Epidermal melanocyte (primary cell): ENCODE measurements around the gene GREB1.

ENCODE experiments used
- DNase-seq: peaks from one replicate; pipeline ENCODE4 v3.0.0; 2011; ENCODE audit warnings: low spot score; ENCODE audit not compliant: insufficient read length

The GREB1 gene

GRCh38 chr2:11578986-11579774 lies 45.3 kb downstream of the GREB1 start:
- DNase-seq = no peak

DNA sequence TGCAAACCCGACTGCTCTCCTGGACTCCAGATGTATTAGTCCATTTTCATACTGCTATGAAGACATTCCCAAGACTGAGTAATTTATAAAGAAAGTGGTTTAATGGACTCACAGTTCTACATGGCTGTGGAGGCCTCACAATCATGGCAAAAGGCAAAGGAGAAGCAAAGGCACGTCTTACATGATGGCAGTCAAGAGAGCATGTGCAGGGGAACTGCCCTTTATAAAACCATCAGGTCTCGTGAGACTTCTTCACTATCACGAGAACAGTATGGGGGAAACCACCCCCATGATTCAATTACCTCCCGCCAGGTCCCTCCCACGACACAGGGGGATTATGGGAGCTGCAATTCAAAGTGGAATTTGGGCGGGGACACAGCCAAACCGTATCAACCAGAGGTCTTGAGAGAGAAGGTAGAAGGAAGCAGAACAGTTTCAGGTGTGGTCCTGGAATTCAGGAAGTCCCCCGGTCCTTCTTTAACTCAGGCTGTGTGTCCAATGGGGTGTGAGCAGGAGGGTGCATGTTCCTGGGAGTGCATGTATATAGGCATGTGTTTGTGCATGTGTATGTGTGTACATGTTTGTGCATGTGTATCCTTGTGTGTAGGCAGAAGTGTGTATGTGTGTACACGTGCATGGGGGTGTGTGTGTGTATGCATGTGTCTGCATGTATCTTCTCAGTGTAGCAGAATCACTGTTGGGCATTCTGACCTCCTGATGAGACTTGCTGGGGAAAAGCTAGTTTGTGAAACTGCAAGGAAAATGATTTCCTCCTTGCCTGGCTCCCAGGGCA lies 46.2 kb downstream of the GREB1 start:
- no peak for DNase-seq

DNA sequence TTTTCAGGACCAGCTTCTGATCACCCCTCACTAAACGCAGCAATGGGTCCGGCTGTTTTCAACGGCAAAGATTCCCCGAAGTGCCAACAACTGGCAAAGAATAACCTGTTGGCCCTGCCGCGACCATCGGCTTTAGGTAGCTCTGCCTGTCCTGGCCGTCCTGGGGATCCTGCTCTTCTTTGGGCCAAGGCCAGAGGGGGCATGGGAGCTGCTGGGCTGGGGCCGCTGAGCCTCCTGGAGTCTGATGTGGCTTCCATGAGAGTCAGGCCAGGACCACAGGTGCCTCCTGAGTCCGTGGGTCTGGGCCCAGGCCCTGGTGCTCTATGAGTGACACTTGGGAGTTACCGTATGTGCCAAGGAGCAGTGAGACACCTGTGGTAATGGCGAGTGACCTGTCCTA lies 46.9 kb downstream of the GREB1 start:
- no peak for DNase-seq

DNA sequence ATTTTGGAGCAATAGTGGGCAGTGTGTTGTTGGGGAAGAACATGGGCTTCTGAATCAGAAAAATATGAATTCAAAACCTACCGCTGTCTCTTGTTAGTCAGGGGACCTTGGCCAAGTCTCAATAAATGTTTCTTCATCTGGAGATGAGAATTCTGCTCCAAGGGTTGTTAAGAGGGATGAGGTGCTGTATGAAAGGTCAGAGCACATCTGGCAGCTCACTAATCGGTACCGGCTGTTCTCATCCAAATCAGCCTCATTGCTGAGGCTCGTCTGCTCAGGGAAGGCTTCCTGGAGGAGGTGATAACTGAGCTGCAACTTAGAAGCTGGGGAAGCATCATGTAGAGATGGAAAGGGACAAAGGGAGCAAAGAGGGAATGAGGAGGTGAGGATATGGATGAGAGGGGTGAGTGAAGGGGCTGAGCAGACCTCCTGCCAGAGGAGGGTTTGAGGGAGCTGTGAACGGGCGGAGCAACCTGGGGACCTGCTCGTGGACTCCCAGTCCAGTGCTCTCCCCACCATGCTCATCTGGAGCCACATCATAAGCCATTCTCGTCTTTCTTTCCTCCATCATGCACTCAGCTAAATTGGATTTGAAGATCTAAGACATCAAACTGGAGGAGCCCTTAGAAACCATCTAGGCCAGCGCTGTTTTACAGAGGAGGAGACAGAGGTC lies 47.4 kb downstream of the GREB1 start:
- no peak for DNase-seq

DNA sequence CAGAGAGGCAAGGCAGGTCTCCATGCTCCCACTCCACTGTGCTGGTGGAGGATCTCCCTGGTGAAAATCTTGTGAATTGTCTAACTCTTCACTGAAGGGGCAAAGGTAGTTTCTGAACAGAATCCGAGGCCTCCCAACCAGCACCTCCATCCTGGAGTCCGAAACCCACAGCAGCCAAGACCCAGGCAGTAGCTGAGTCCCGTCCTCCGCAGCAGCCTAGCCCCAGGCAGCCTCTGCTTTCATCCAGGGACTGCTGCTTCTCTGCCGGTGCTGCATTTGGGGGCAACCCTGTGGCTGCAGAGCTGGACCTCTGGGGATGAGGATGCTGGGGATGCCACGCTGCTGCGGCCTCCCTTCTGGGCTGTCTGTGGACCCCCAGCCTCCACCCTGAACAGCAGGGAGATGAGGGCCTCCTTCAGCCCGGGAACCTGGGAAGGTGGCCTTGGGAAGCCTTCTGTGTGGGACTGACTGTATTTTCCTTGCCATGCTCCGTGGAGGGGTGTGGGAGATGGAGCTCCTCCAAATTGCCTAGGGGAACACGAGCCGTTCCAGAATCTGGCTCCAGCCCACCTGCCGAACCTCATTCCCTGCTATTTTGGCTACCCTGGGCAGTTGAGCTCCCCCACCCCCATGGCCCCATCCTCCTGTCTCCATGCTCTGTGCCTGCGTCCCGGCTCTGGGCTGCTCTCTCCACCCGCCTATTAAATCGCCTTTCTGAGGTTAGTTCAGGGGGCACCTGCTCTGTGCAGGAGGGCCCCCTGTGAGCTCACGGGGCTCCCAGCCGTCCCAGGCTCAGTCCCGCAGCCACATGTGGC lies 48.2 kb downstream of the GREB1 start:
- no peak for DNase-seq

DNA sequence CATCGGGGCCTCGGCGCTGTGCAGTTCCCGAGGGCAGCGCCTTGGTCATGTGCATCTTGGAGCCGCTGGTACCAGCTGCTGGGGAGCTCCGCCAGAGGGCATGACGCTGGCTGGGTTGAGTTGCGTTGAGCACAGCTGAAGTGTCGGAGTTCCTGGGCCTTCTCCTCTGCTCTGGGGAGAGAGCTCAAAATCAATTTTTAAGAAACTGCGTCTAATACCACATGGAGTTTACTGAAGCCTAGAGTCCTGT lies 48.7 kb downstream of the GREB1 start:
- DNase-seq = peak; percentile 61

- DNase-seq = no peak
Measured at GRCh38 chr2:11582862-11583752, 49.3 kb downstream of the GREB1 start.

GRCh38 chr2:11583840-11584524 lies 50.1 kb downstream of the GREB1 start:
- peak; percentile 69 for DNase-seq

DNA sequence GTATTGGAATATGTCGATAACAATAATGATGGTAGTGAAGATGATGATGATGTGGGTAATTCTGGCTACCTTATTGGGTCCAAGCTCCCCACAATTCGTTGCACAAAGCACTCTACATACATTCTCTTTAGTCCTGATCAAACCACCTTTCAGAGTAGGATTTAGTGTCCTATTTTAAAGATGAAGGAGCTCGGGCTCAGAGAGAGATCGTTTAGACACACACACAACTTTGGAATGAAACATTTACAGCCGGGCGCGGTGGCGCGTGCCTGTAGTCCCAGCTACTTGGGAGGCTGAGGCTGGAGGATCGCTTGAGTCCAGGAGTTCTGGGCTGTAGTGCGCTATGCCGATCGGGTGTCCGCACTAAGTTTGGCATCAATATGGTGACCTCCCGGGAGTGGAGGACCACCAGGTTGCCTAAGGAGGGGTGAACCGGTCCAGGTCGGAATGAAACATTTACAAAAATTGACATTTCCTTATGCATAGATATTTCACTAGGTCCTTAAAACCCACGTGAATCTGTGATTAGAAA lies 50.7 kb downstream of the GREB1 start:
- DNase-seq = no peak

DNA sequence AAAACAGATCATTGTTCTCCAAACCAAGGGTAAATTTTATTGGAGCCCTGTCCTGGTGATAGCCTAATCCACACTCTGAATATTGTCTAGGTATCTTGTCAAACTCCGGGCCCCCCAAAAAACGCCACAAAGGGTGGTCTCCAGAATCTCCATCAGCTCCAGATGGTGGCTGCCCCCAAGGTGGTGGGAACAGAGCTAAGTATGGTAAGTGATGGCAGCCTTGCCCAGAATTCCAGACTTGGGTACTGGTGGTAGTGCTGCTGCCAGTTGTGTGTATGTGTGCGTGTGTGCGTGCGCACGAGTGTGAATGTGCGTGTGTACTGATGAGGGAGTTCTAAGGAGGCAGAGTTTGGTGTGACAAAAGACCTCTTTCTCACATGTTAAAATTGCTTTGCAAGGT lies 51.2 kb downstream of the GREB1 start:
- no peak for DNase-seq

GRCh38 chr2:11588228-11589110 lies 54.6 kb downstream of the GREB1 start:
- no peak for DNase-seq

DNA sequence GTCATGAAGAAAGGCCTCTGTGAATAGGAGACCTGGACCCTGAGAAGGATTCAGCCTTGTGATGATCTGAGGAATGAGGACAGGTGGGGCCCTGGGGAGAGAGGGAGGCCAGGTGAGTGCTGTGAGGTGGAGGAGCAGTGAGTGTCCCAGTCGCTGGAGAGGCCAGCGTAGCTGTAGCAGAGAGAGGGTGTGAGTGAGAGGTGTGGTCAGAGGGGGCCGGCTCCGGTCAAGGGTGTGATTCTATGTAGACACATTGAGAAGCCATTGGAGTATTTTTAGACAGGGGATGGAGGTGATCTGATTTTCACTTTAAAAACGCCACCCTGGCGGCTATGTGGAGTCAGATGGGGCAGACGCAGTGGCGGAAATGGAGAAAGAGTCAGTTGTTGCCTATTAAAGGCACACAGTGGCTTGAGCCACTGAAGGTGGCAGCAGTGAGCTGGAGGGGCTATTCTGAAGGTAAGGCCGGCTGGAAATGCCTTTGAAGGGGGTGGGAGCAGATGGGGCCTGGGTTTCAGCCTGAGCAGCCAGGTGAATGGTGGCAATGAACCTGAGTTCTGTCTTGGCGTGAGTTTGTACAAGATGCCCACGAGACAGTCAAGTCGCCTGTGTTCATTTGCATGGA lies 55.6 kb downstream of the GREB1 start:
- DNase-seq = no peak

DNA sequence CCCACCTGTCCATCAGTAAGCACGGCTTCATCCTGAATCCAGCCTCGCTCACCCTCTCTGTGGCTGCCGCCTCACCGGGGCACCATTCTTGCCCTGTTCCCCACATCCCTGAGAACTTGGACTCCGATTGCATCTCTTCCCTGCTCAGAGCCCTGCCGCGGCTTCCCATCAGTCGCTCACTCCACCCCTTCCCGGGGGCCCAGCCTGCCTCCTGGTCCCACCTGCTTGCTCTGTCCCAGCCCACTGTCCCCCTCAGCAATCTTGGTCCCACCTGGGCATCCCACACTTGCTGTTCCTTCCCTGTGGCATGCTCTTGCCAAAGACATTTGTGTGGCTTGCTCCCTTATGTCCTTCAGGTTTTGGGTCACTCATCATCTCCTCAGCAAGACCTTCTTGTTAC lies 56.3 kb downstream of the GREB1 start:
- DNase-seq = no peak

- DNase-seq = no peak
Measured at GRCh38 chr2:11591091-11591490, 57.2 kb downstream of the GREB1 start.

DNA sequence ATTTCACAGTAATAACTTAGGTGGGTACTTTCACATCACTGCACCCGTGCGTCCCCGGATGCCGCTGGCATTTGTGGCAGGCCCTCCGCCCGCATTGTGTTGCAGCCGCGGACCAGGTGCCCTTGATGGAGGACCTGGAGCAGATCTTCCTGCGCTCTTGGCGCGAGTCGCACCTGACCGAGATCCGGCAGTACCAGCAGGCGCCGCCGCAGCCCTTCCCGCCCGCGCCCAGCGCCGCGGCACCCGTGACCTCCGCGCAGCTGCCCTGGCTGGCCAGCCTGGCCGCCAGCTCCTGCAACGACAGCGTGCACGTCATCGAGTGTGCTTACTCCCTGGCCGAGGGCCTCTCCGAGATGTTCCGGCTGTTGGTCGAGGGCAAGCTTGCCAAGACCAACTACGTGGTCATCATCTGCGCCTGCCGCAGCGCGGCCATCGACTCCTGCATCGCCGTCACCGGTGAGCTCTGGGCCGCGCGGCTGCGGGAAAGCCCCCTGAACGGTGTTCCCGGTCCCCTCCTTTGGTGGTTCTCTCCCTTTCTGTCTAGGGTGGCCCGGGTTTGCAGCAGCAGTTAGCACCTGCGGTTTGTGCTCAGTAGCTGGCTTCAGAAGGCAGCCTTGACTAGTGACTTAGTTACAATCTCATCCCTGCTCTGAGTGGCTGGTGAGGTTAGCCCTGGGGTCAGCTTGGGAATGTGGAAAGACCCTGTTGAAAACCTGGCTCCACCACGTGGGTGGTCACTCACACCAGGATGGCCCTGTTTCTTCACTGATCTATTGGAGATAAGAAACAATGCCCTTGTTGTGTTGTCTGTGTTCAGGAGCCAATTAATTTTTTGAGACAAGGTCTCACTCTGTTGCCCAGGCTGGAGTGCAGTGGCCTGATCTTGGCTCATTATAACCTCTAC lies 59.1 kb downstream of the GREB1 start:
- no peak for DNase-seq

DNA sequence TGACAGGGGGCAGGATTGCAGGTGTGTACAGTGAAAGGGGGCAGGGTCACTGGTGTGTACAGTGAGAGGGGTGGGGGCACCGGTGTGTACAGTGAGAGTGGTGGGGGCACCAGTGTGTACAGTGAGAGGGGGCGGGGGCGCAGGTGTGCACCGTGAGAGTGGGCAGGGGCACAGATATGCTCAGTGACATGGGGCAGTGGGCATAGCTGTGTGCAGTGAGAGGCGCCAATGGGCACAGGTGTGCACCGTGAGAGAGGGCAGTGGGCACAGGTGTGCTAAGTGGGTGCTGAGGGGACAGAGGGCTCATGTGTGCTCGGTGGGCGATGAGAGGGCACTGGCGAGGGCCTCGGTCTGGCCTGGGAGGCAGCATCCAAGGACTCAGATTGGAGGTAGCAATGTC lies 63.0 kb downstream of the GREB1 start:
- DNase-seq = no peak

DNA sequence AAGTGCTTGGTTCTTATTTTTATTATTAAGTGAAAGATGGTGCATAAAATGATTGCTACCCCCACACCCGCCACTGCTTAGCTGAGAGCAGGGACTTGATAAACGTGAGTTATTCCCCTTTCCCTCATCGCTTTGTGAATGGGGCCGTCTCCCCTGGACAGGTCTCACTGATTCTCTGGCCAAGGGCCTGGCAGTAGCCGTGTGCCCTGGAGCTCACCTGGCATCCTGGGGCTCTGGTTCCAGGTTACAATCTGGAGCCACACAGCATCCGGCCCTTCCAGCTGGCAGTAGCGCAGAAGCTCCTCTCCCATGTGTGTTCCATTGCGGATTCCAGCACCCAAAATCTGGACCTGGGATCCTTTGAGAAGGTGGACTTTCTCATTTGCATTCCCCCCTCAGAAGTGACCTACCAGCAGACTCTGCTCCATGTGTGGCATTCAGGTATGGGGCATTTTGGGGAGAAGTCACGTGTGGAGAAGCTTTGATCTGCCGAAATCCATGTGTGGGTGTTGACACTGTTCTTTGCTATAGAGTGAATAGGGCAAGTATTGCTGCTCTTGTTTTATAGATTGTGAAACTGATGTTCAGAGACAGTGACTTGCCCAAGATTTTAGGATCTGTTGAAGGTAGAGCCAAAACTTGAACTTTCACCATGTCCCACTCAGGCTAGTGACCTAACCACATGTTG lies 63.8 kb downstream of the GREB1 start:
- no peak for DNase-seq
